K562 (cell line): Measurements from ENCODE around the gene DHTKD1. TPM values are rescaled to one million over a fixed set of nuclear protein-coding genes. Genes with fewer than 3 reads are reported as not detected.

ENCODE experiments used
- ARID2 ChIP-seq: fragments of 450-650 bp; IDR thresholded peaks from 2 replicates; pipeline ENCODE4 v1.6.1; 2017; ENCODE audit warnings: antibody characterized with exemption, mild to moderate bottlenecking
- ATF2 ChIP-seq: sonication (generic); formaldehyde crosslinking; IDR thresholded peaks from 2 replicates; pipeline ENCODE4 v1.8.1; 2022; ENCODE audit warnings: missing genetic modification reagents
- DACH1 ChIP-seq: fragments of 450-650 bp; IDR thresholded peaks from 2 replicates; pipeline ENCODE4 v1.6.1; 2018; ENCODE audit not compliant: partially characterized antibody
- DEAF1 ChIP-seq: fragments of 450-650 bp; formaldehyde crosslinking; IDR thresholded peaks from 2 replicates; pipeline ENCODE4 v1.4.0; 2020; ENCODE audit warnings: mild to moderate bottlenecking, moderate library complexity
- ELK3 ChIP-seq: fragments of 450-650 bp; formaldehyde crosslinking; IDR thresholded peaks from 2 replicates; pipeline ENCODE4 v1.4.0; 2020; ENCODE audit warnings: mild to moderate bottlenecking
- FOXO4 ChIP-seq: fragments of 450-650 bp; formaldehyde crosslinking; IDR thresholded peaks from 2 replicates; pipeline ENCODE4 v1.4.0; 2020; ENCODE audit warnings: mild to moderate bottlenecking, moderate library complexity
- GTF2A2 ChIP-seq: IDR thresholded peaks from 2 replicates; pipeline ENCODE4 v1.6.1; 2016; ENCODE audit warnings: mild to moderate bottlenecking, missing genetic modification characterization, missing compliant biosample characterization
- HDAC8 ChIP-seq: fragments of 450-650 bp; IDR thresholded peaks from 2 replicates; pipeline ENCODE4 v1.6.1; 2016; ENCODE audit warnings: mild to moderate bottlenecking, missing genetic modification characterization, moderate library complexity, missing compliant biosample characterization
- HES1 ChIP-seq: fragments of 450-650 bp; IDR thresholded peaks from 2 replicates; pipeline ENCODE4 v1.6.1; 2016; ENCODE audit warnings: low read depth, mild to moderate bottlenecking, moderate library complexity
- MTA2 ChIP-seq: fragments of 450-650 bp; IDR thresholded peaks from 2 replicates; pipeline ENCODE4 v1.6.1; 2016; ENCODE audit warnings: low read depth
- NCOA1 ChIP-seq: fragments of 450-650 bp; IDR thresholded peaks from 2 replicates; pipeline ENCODE4 v1.6.1; 2016; ENCODE audit warnings: low read depth
- NCOR1 ChIP-seq: fragments of 450-650 bp; IDR thresholded peaks from 2 replicates; pipeline ENCODE4 v1.6.1; 2016; ENCODE audit warnings: mild to moderate bottlenecking, moderate library complexity
- NFE2L1 ChIP-seq: fragments of 450-650 bp; IDR thresholded peaks from 2 replicates; pipeline ENCODE4 v1.6.1; 2016; ENCODE audit warnings: missing genetic modification characterization, low read depth, mild to moderate bottlenecking, missing compliant biosample characterization, moderate library complexity, borderline replicate concordance
- NFIC ChIP-seq: fragments of 450-650 bp; IDR thresholded peaks from 2 replicates; pipeline ENCODE4 v1.6.1; 2017; ENCODE audit warnings: mild to moderate bottlenecking, inconsistent platforms
- NFYB ChIP-seq: IDR thresholded peaks from 2 replicates; pipeline ENCODE4 v1.6.1; 2011; ENCODE audit warnings: mild to moderate bottlenecking, moderate library complexity; ENCODE audit not compliant: insufficient read length; ENCODE audit errors: extremely low read depth
- POLR2G ChIP-seq: fragments of 200-400 bp; formaldehyde crosslinking; IDR thresholded peaks from 2 replicates; pipeline ENCODE4 v1.6.1; 2017; ENCODE audit warnings: low read depth, mild to moderate bottlenecking, antibody characterized with exemption, low read length, moderate library complexity
- RBM39 ChIP-seq: fragments of 200-400 bp; formaldehyde crosslinking; optimal IDR thresholded peaks from 2 replicates; pipeline ENCODE3; 2018; ENCODE audit warnings: low read depth, low read length
- SP1 ChIP-seq: sonication (generic); formaldehyde crosslinking; IDR thresholded peaks from 2 replicates; pipeline ENCODE4 v1.8.1; 2022; ENCODE audit warnings: mild to moderate bottlenecking, missing genetic modification reagents
- SPI1 ChIP-seq: IDR thresholded peaks from 2 replicates; pipeline ENCODE4 v1.6.1; 2011; ENCODE audit warnings: low read depth, low read length, control low read depth, borderline replicate concordance
- TAF15 ChIP-seq: fragments of 200-400 bp; formaldehyde crosslinking; IDR thresholded peaks from 2 replicates; pipeline ENCODE4 v1.6.1; 2017; ENCODE audit warnings: mild to moderate bottlenecking, low read depth, low read length, moderate library complexity
- USF2 ChIP-seq: sonication (generic); formaldehyde crosslinking; IDR thresholded peaks from 2 replicates; pipeline ENCODE4 v1.5.0; 2020; ENCODE audit warnings: missing genetic modification reagents
- ZKSCAN8 ChIP-seq: fragments of 200-800 bp; sonication (Bioruptor generic); IDR thresholded peaks from 2 replicates; pipeline ENCODE4 v1.6.1; 2016; ENCODE audit warnings: missing genetic modification characterization, missing compliant biosample characterization
- ZNF134 ChIP-seq: fragments of 250-450 bp; sonication (Bioruptor Pico); conservative IDR thresholded peaks from 2 replicates; pipeline ENCODE4 v1.4.0; 2020
- ZNF354B ChIP-seq: fragments of 250-450 bp; sonication (Bioruptor Pico); IDR thresholded peaks from 2 replicates; pipeline ENCODE4 v1.4.0; 2020
- ZNF384 ChIP-seq: IDR thresholded peaks from 2 replicates; pipeline ENCODE4 v1.6.1; 2012; ENCODE audit warnings: low read depth, low read length, improper control_type of control experiment
- polyA plus RNA-seq, 8 experiments: library from polyadenylated mRNA; depleted of rRNA in 4 of 8; stranded (reverse) in 5 of 8; unstranded in 3 of 8; fragments of >200 nt; fragmentation: Nextera tagmentation in 2 of 8; fragmentation: Illumina TruSeq in 1 of 8; extraction: Ambion mirVana in 2 of 8; extraction: Trizol in 1 of 8; gene quantifications; 2 replicates each; pipeline versions ENCODE4 v1.2.1 to v1.2.3, GENCODE V29; 2011 to 2014; ENCODE audit warnings: inconsistent platforms in 1 of 8, missing spikeins in 1 of 8
- total RNA-seq, 7 experiments: library from RNA; depleted of rRNA in 6 of 7; stranded (reverse); fragments of >200 nt in 6 of 7; fragmentation: Illumina TruSeq in 2 of 7; extraction: Trizol in 2 of 7; gene quantifications; 2 replicates each; pipeline versions ENCODE4 v1.2.1 to v1.2.3, GENCODE V29; 2011 to 2021; ENCODE audit warnings: low replicate concordance in 1 of 7

Gene DHTKD1
- total and polyA plus RNA-seq, 9 of the 15 experiments (the other 6 are each of a cell fraction or from before 2014, with no cell fraction given), result 3.1 to 19.7 (median 6.8) TPM

- TF ChIP-seq FOXO4 (CRISPR knock-in tag) (no peak), ZNF354B (CRISPR knock-in tag) (no peak), HES1 (0 out of 2 replicates have a peak, but pooled peaks have one; percentile 20), POLR2G (no peak), NFE2L1 (tag) (no peak), ELK3 (CRISPR knock-in tag) (no peak), ZNF384 (peak; percentile 88), RBM39 (no peak), NCOR1 (peak; percentile 61; the same call in 1 of the 2 replicates), ATF2 (CRISPR knock-in tag) (no peak), HDAC8 (tag) (no peak), DACH1 (peak; percentile 6), DEAF1 (no peak), MTA2 (peak; percentile 78), NFIC (no peak; the same call in 1 of the 2 replicates), ARID2 (no peak), SPI1 (no peak), NFYB (no peak), ZNF134 (CRISPR knock-in tag) (no peak), TAF15 (no peak), SP1 (no peak), GTF2A2 (tag) (no peak), USF2 (CRISPR knock-in tag) (no peak), ZKSCAN8 (CRISPR knock-in tag) (no peak), NCOA1 (0 out of 2 replicates have a peak, but pooled peaks have one; percentile 18)
Observed at GRCh38 chr10:12055732-12056131, 13.0 kb upstream of the DHTKD1 start (continued).
